ENCODE measurements around the gene RABGGTA.

GRCh38 chr14:24268225-24268624 lies 3.2 kb downstream of the RABGGTA start:
- TF ChIP-seq CTCF (IDR thresholded peaks at IDR 0.05) (no peak), POLR2A (IDR thresholded peaks at IDR 0.05) (no peak)

All from right lobe of liver (tissue), 4 donors.